HCT116 (cell line): ENCODE results near the gene SCAF1. TPM values are rescaled to one million over a fixed set of nuclear protein-coding genes. Genes with fewer than 3 reads are reported as not detected.

Experiments
- ATAC-seq: fragments of 200-7000 bp; cut with Tn5 transposase; 2 replicates; pipeline ENCODE4 v1.9.1; 2020; ENCODE audit warnings: mild to moderate bottlenecking, moderate library complexity
- BruUV-seq: library from RNA; stranded (reverse); fragments of 400-500 nt; replicated peaks from 2 replicates; lab custom pipeline; 2021; lab: Mats Ljungman, UMichigan
- CTCF ChIA-PET: fragments of 300-600 bp; sonication (Branson Sonifier 250); formaldehyde crosslinking; loops from one replicate; lab custom pipeline; 2021; ENCODE audit warnings: antibody characterized with exemption; lab: Charles Lee
- POLR2A ChIA-PET: fragments of 300-600, 350-600 bp; sonication (Branson Sonifier 250); formaldehyde crosslinking; loops from one replicate; lab custom pipeline; 2021; ENCODE audit warnings: antibody characterized with exemption; lab: Charles Lee
- RAD21 ChIA-PET, 2 experiments: fragments of 300-600 bp; sonication (Branson Sonifier 250); formaldehyde crosslinking; loops; one replicate each; lab custom pipeline; 2023; ENCODE audit warnings: low total read pairs in 2 of 2; ENCODE audit not compliant: uncharacterized antibody in 2 of 2, unreplicated experiment in 2 of 2, low non-redundant PET in 1 of 2; lab: Charles Lee
- DNase-seq: peaks from one replicate; pipeline ENCODE4 v3.0.0-alpha.2; 2010; ENCODE audit warnings: low read depth, low spot score
- H2AFZ ChIP-seq: fragments of 200-600 bp; shearing (Covaris generic), sonication (generic); 2 replicates; pipeline ENCODE4 v1.6.1; 2017; ENCODE audit warnings: low read depth, mixed run types, mixed read lengths, antibody characterized with exemption, low read length; ENCODE audit not compliant: poor library complexity, severe bottlenecking
- H3K27ac ChIP-seq: 2 replicates; pipeline ENCODE4 v1.5.1; 2012; ENCODE audit warnings: low read depth, low read length
- H3K27me3 ChIP-seq: fragments of 200-600 bp; sonication (generic); 2 replicates; pipeline ENCODE4 v1.6.1; 2016; ENCODE audit warnings: mixed run types, low read length, mixed read lengths; ENCODE audit not compliant: insufficient read depth
- H3K36me3 ChIP-seq, 2 experiments: fragments of 200-500 bp in 1 of 2; fragments of 200-600 bp in 1 of 2; sonication (Bioruptor generic) in 1 of 2; sonication (generic) in 1 of 2; 2 replicates each; pipeline versions ENCODE4 v1.5.1 to v1.6.1; 2014 to 2016; ENCODE audit warnings: low read length in 2 of 2, inconsistent platforms in 1 of 2, mixed read lengths in 1 of 2, mixed run types in 1 of 2; ENCODE audit not compliant: insufficient read depth in 2 of 2, control insufficient read depth in 1 of 2
- H3K4me1 ChIP-seq, 2 experiments: fragments of 200-600 bp in 1 of 2; sonication (generic) in 1 of 2; 2 replicates each; pipeline versions ENCODE4 v1.5.1 to v1.6.1; 2012 to 2017; ENCODE audit warnings: low read length in 2 of 2, inconsistent platforms in 1 of 2, mild to moderate bottlenecking in 1 of 2, mixed read lengths in 1 of 2, mixed run types in 1 of 2, moderate library complexity in 1 of 2; ENCODE audit not compliant: insufficient read depth in 2 of 2, control insufficient read depth in 1 of 2
- H3K4me2 ChIP-seq: fragments of 200-600 bp; sonication (generic); 2 replicates; pipeline ENCODE4 v1.6.1; 2017; ENCODE audit warnings: mixed run types, low read length, mixed read lengths
- H3K4me3 ChIP-seq, 2 experiments: fragments of 200-600 bp in 1 of 2; sonication (generic) in 1 of 2; replicated peaks in 1 of 2; 2 replicates each; pipeline ENCODE4 v1.5.1; 2011 to 2016; ENCODE audit warnings: low read length in 2 of 2, control low read depth in 1 of 2, low read depth in 1 of 2, mild to moderate bottlenecking in 1 of 2, mixed read lengths in 1 of 2, mixed run types in 1 of 2
- H3K79me2 ChIP-seq: fragments of 200-600 bp; sonication (generic); 2 replicates; pipeline ENCODE4 v1.6.1; 2017; ENCODE audit warnings: mild to moderate bottlenecking, mixed run types, low read length, moderate library complexity, mixed read lengths; ENCODE audit not compliant: insufficient read depth
- H3K9ac ChIP-seq: fragments of 200-600 bp; sonication (generic); 2 replicates; pipeline ENCODE4 v1.6.1; 2016; ENCODE audit warnings: low read length, mixed read lengths
- H3K9me2 ChIP-seq: fragments of 200-600 bp; sonication (generic), shearing (Covaris generic); 2 replicates; pipeline ENCODE4 v1.6.1; 2017; ENCODE audit warnings: mixed run types, mild to moderate bottlenecking, moderate library complexity; ENCODE audit not compliant: insufficient read depth
- H3K9me3 ChIP-seq, 2 experiments: fragments of 200-500 bp in 1 of 2; fragments of 200-600 bp in 1 of 2; sonication (Bioruptor generic) in 1 of 2; sonication (generic) in 1 of 2; 2 replicates each; pipeline ENCODE4 v1.6.1; 2014 to 2017; ENCODE audit warnings: low read length in 2 of 2, mixed read lengths in 2 of 2, inconsistent platforms in 1 of 2, low read depth in 1 of 2, mild to moderate bottlenecking in 1 of 2, mixed run types in 1 of 2, moderate library complexity in 1 of 2; ENCODE audit not compliant: control insufficient read depth in 1 of 2, insufficient read depth in 1 of 2
- H4K20me1 ChIP-seq: fragments of 200-600 bp; sonication (generic), shearing (Covaris generic); 2 replicates; pipeline ENCODE4 v1.6.1; 2017; ENCODE audit warnings: mixed run types, mild to moderate bottlenecking, moderate library complexity; ENCODE audit not compliant: insufficient read depth
- ATF3 ChIP-seq: IDR thresholded peaks from 2 replicates; pipeline ENCODE4 v1.6.1; 2012
- CTCF ChIP-seq, 3 experiments: fragments of 200-600 bp in 1 of 3; sonication (generic) in 1 of 3; IDR thresholded peaks in 2 of 3; conservative IDR thresholded peaks in 1 of 3; 2 replicates each; pipeline ENCODE4 v1.5.1; 2012 to 2017; ENCODE audit warnings: low read depth in 2 of 3, low read length in 2 of 3, antibody characterized with exemption in 1 of 3, borderline replicate concordance in 1 of 3, control low read depth in 1 of 3, mild to moderate bottlenecking in 1 of 3, mixed read lengths in 1 of 3, mixed run types in 1 of 3, moderate library complexity in 1 of 3; ENCODE audit not compliant: insufficient read depth in 1 of 3
- EZH2 ChIP-seq: fragments of 200-600 bp; sonication (generic); IDR thresholded peaks from 2 replicates; pipeline ENCODE4 v1.6.1; 2017; ENCODE audit warnings: antibody characterized with exemption, mixed run types
- JUND ChIP-seq: IDR thresholded peaks from 2 replicates; pipeline ENCODE4 v1.6.1; 2012
- MAX ChIP-seq: IDR thresholded peaks from 2 replicates; pipeline ENCODE4 v1.6.1; 2012
- POLR2A ChIP-seq: IDR thresholded peaks from 2 replicates; pipeline ENCODE4 v1.7.0; 2011; ENCODE audit warnings: borderline replicate concordance; ENCODE audit not compliant: insufficient read depth, insufficient read length; ENCODE audit errors: extremely low read depth
- POLR2AphosphoS5 ChIP-seq: IDR thresholded peaks from 2 replicates; pipeline ENCODE4 v1.6.1; 2011; ENCODE audit warnings: mild to moderate bottlenecking, low read depth, low read length, moderate library complexity
- SP1 ChIP-seq: IDR thresholded peaks from 2 replicates; pipeline ENCODE4 v1.6.1; 2012; ENCODE audit warnings: low read depth
- TCF7L2 ChIP-seq: IDR thresholded peaks from 2 replicates; pipeline ENCODE4 v1.7.0; 2011; ENCODE audit warnings: borderline replicate concordance, inconsistent platforms; ENCODE audit not compliant: insufficient read depth, insufficient read length; ENCODE audit errors: extremely low read depth
- ZFX ChIP-seq: fragments of 450-650 bp; IDR thresholded peaks from 2 replicates; pipeline ENCODE4 v1.6.1; 2017
- ZNF274 ChIP-seq: fragments of 200-500 bp; sonication (Bioruptor generic); IDR thresholded peaks from 2 replicates; pipeline ENCODE4 v1.6.1; 2014; ENCODE audit warnings: mild to moderate bottlenecking, low read depth, low read length, inconsistent platforms
- intact Hi-C: fragments of 100-400 bp; cut with micrococcal nuclease; formaldehyde crosslinking; loops from 2 replicates; pipeline ENCODE4 v1.10.0; 2022
- total RNA-seq: library from RNA; stranded (reverse); gene quantifications from one replicate; pipeline ENCODE4 v1.2.1, GENCODE V29; 2021; ENCODE audit not compliant: unreplicated experiment

The SCAF1 gene
- total RNA-seq, 1 experiment from 2014 or later, result 96.8 TPM

GRCh38 chr19:49651029-49651819 is 9.2 kb downstream of the SCAF1 start:
- no TSS peak for BruUV-seq
- Histone ChIP-seq H4K20me1 (no peaks in the 10 kb centered on the region), H2AFZ (no peak overlapping the region), H3K4me3 (no peak overlapping the region), H3K27ac (no peak overlapping the region), H3K79me2 (peaks cover 43% of the 10 kb centered on the region; the same call in 1 of the 2 replicates), H3K9me3 (no peaks in the 10 kb centered on the region), H3K9ac (no peak overlapping the region), H3K27me3 (no peaks in the 10 kb centered on the region), H3K4me1 (no peaks in the 10 kb centered on the region), H3K4me2 (no peak overlapping the region)
- DNase-seq, result no peak
- intact Hi-C loops, result no loop called here
- ATAC-seq, result no peak
- RAD21 ChIA-PET, result no interaction called here
- CTCF ChIA-PET, result no interaction called here
- POLR2A ChIA-PET, result no interaction called here
- TF ChIP-seq POLR2A (no peak), POLR2AphosphoS5 (no peak), ZFX (no peak), ATF3 (no peak), JUND (no peak)
- TF ChIP-seq, all 23 proteins: peak for 0
- Histone ChIP-seq H3K36me3 (peaks cover 43% of the 10 kb centered on the region in 2 experiments; a peak in 3 of 4 replicates), H3K9me2 (no peaks in the 10 kb centered on the region)

- Histone ChIP-seq H3K36me3 (peaks cover 36 to 42% of the 10 kb centered on the region in 2 experiments; a peak in 3 of 4 replicates), H3K9me2 (no peaks in the 10 kb centered on the region), H3K4me1 (no peaks in the 10 kb centered on the region), H3K79me2 (peaks cover 36% of the 10 kb centered on the region; the same call in 1 of the 2 replicates), H3K27ac (no peak overlapping the region), H3K4me3 (no peak overlapping the region), H4K20me1 (no peaks in the 10 kb centered on the region), H3K27me3 (no peaks in the 10 kb centered on the region), H2AFZ (no peak overlapping the region), H3K4me2 (no peak overlapping the region), H3K9me3 (no peaks in the 10 kb centered on the region), H3K9ac (no peak overlapping the region)
- DNase-seq (no peak), ATAC-seq (no peak)
- CTCF ChIA-PET, result no interaction called here
- BruUV-seq, result no TSS peak
- POLR2A ChIA-PET, result no interaction called here
- intact Hi-C loops, result no loop called here
- no peak for TF ChIP-seq ZNF274
- TF ChIP-seq TCF7L2, result no peak
- TF ChIP-seq ATF3, result no peak
- TF ChIP-seq JUND, result no peak
- TF ChIP-seq MAX, result no peak
- no peak for TF ChIP-seq EZH2
- no peak for TF ChIP-seq POLR2A
- TF ChIP-seq CTCF (IDR thresholded peaks at IDR 0.05 in 2 of 3, conservative IDR thresholded peaks at IDR 0.05 in 1 of 3; ENCODE audit: borderline replicate concordance in 1 of 3, insufficient read depth in 1 of 3, low read depth in 2 of 3, low read length in 2 of 3), result no peak
- TF ChIP-seq SP1, result no peak
- RAD21 ChIA-PET, result no interaction called here
Observed at GRCh38 chr19:49651820-49652550, 10.0 kb downstream of the SCAF1 start.
